Tibial nerve (tissue), 3 donors: ENCODE measurements around the gene ZNF584.

Experiments
- POLR2A ChIP-seq, 2 donors: fragments of 450-650 bp; IDR thresholded peaks; one replicate each; pipeline ENCODE4 v1.6.1; 2017; ENCODE audit warnings: antibody characterized with exemption in 2 of 2, mild to moderate bottlenecking in 2 of 2, moderate library complexity in 2 of 2
- TF ChIP-seq, protein P1 (sequence below), 5 experiments: fragments of 200-600 bp in 3 of 5; fragments of 450-650 bp in 2 of 5; sonication (generic) in 3 of 5; IDR thresholded peaks; one replicate each; pipeline ENCODE4 v1.5.1; 2016 to 2019; ENCODE audit warnings: antibody characterized with exemption in 5 of 5, mild to moderate bottlenecking in 3 of 5, moderate library complexity in 2 of 5

DNA sequence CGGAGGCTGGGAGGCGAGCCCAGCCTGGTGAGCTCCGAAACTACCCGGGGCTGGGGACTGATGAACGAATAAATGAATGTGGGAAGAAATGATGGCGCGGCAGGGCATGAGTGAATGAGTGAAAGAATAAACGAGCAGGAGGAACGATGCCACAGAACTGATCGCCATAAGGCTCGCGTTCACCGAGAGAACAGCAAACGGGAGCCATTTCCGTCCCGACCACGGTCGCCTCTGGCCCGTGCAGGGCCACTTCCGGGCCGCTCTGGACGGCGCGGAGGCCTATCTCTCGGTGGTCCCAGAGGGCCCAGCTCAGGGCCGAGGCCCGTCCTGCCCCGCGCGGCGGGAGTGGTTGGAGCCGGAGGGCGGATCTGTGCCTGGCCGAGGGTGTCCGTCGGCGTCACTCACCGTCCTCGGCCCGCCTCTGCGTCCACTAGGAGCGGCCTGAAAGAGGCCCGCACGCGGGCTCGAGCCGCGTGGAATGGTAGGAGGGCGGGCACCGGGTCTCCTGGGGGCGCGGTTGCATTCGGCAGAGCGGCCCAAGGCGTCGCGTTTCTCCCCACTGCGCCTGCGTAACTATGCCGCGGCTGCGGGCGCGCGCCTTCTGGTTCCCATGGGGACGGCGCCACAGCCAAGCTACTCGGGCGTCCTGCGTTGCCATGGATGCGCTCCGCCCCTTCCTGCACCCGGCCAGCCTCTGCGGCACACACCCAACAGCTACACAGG is 46.0 kb upstream of the ZNF584 start, which contains the start of gene ZNF497:
- TF ChIP-seq, protein P1, sequence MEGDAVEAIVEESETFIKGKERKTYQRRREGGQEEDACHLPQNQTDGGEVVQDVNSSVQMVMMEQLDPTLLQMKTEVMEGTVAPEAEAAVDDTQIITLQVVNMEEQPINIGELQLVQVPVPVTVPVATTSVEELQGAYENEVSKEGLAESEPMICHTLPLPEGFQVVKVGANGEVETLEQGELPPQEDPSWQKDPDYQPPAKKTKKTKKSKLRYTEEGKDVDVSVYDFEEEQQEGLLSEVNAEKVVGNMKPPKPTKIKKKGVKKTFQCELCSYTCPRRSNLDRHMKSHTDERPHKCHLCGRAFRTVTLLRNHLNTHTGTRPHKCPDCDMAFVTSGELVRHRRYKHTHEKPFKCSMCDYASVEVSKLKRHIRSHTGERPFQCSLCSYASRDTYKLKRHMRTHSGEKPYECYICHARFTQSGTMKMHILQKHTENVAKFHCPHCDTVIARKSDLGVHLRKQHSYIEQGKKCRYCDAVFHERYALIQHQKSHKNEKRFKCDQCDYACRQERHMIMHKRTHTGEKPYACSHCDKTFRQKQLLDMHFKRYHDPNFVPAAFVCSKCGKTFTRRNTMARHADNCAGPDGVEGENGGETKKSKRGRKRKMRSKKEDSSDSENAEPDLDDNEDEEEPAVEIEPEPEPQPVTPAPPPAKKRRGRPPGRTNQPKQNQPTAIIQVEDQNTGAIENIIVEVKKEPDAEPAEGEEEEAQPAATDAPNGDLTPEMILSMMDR (IDR thresholded peaks at IDR 0.05) = peak in 2 of 5 experiments; percentile 46 to 48
- TF ChIP-seq POLR2A (IDR thresholded peaks at IDR 0.05) = peak; percentile 10 to 49
